Activated CD4-positive, alpha-beta T cell treated with anti-CD3 and anti-CD28 coated beads, Interleukin-2, amount 10 ng/mL, durations not matched to agents 7 days and 5 days (primary cell): ENCODE data around the gene TROAP. TPM values are rescaled to one million over a fixed set of nuclear protein-coding genes. Genes with fewer than 3 reads are reported as not detected.
"Not testable (repeated sequence)": the region's sequence is repeated elsewhere in the genome, so short reads cannot be mapped to it uniquely, and the experiment has no call there.

ENCODE experiments used
- CTCF ChIA-PET: fragments of 350-600 bp; sonication (Branson Sonifier 250); formaldehyde crosslinking; loops from one replicate; lab custom pipeline; 2021; ENCODE audit warnings: antibody characterized with exemption; lab: Charles Lee
- POLR2A ChIA-PET: fragments of 350-600 bp; sonication (Branson Sonifier 250); formaldehyde crosslinking; loops from one replicate; lab custom pipeline; 2021; ENCODE audit warnings: antibody characterized with exemption; lab: Charles Lee
- DNase-seq: peaks from one replicate; pipeline ENCODE4 v3.0.0-alpha.2; 2020
- H3K27ac Mint-ChIP-seq: one replicate; pipeline ENCODE4 v1.8.0; 2021; ENCODE audit warnings: mild to moderate bottlenecking, moderate library complexity, mixed read lengths
- H3K27me3 Mint-ChIP-seq: one replicate; pipeline ENCODE4 v1.8.0; 2021; ENCODE audit warnings: mixed read lengths
- H3K36me3 Mint-ChIP-seq: one replicate; pipeline ENCODE4 v1.8.0; 2021; ENCODE audit warnings: low read depth, mixed read lengths
- H3K4me1 Mint-ChIP-seq: one replicate; pipeline ENCODE4 v1.8.0; 2021; ENCODE audit warnings: mixed read lengths
- H3K4me3 Mint-ChIP-seq: one replicate; pipeline ENCODE4 v1.8.0; 2021; ENCODE audit warnings: mild to moderate bottlenecking, moderate library complexity, mixed read lengths
- H3K9me3 Mint-ChIP-seq: one replicate; pipeline ENCODE4 v1.8.0; 2021; ENCODE audit warnings: mixed read lengths
- total RNA-seq, 2 experiments: library from RNA; stranded (reverse); gene quantifications; one replicate each; pipeline ENCODE4 v1.2.3, GENCODE V29; 2021

The TROAP gene
- total RNA-seq, 2 experiments from 2014 or later = 111 to 115 TPM

DNA sequence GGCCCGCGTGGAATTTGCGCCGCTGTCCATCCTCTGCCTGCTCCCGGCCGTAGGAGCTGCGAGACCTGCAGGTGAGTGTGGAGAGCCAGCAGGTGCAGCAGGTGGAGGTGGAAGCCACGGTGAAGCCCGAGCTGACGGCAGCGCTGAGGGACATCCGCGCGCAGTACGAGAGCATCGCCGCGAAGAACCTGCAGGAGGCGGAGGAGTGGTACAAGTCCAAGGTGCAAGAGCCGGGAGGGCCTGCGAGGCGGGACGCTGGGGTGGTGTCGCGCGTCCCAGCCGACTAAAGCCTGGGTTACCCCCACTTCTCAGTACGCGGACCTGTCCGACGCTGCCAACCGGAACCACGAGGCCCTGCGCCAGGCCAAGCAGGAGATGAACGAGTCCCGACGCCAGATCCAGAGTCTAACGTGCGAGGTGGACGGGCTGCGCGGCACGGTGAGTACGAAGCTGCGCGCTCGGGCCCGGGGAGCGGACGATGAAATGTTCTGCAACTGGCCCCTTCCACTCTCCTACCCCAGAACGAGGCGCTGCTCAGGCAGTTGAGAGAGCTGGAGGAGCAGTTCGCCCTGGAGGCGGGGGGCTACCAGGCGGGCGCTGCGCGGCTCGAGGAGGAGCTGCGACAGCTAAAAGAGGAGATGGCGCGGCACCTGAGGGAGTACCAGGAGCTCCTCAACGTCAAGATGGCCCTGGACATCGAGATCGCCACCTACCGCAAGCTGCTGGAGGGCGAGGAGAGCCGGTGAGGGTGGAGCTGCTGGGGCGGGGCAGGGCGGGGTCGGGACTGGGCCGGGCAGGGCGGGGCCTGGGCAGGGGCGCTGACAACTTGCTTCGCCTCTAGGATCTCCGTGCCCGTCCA is 26.0 kb upstream of the TROAP start:
- ChIA-PET CTCF (interaction anchor here (0.9 to 6.0 kb wide), 15 partner anchors 9 to 266 kb away, joined by 3 to 47 read pairs (median 4); partner anchors contain the start of genes C1QL4, DNAJC22 and TROAP), POLR2A (interaction anchor here (0.7 kb wide), 1 partner anchor 34 kb away, joined by 3 read pairs; no protein-coding TSS in a partner anchor)
- Mint-ChIP-seq H3K4me3 (peak overlapping the region; percentile 56), H3K9me3 (no peaks in the 10 kb centered on the region), H3K27ac (no peak overlapping the region), H3K36me3 (no peaks in the 10 kb centered on the region), H3K27me3 (peaks cover 51% of the 10 kb centered on the region), H3K4me1 (peaks cover 35% of the 10 kb centered on the region)
- DNase-seq = peak; percentile 31

- Mint-ChIP-seq H3K27me3 (peaks cover 51% of the 10 kb centered on the region), H3K4me3 (peak overlapping the region; percentile 56), H3K9me3 (no peaks in the 10 kb centered on the region), H3K27ac (no peak overlapping the region), H3K36me3 (no peaks in the 10 kb centered on the region), H3K4me1 (peaks cover 36% of the 10 kb centered on the region)
- POLR2A ChIA-PET = interaction anchor here (0.7 kb wide), 1 partner anchor 34 kb away, joined by 3 read pairs; no protein-coding TSS in a partner anchor
- DNase-seq = no peak
- CTCF ChIA-PET = interaction anchor here (0.9 to 6.0 kb wide), 13 partner anchors 9 to 265 kb away, joined by 3 to 47 read pairs (median 4); partner anchors contain the start of genes C1QL4, DNAJC22 and TROAP
These were observed 25.4 kb upstream of the TROAP start for GRCh38 chr12:49297695-49298060.

GRCh38 chr12:49298160-49298559 is 24.9 kb upstream of the TROAP start:
- H3K4me1 Mint-ChIP-seq = peaks cover 40% of the 10 kb centered on the region
- no peak for DNase-seq
- H3K27ac Mint-ChIP-seq = no peak overlapping the region
- no peaks in the 10 kb centered on the region for H3K36me3 Mint-ChIP-seq
- ChIA-PET CTCF (interaction anchor here (1.2 to 2.7 kb wide), 3 partner anchors 25 to 265 kb away, joined by 3 to 9 read pairs (median 4); partner anchors contain the start of gene TROAP), POLR2A (no interaction called here)
- peaks cover 50% of the 10 kb centered on the region for H3K27me3 Mint-ChIP-seq
- peak overlapping the region; percentile 15 for H3K4me3 Mint-ChIP-seq
- H3K9me3 Mint-ChIP-seq = no peaks in the 10 kb centered on the region

GRCh38 chr12:49301760-49302159 is 21.3 kb upstream of the TROAP start:
- H3K9me3 Mint-ChIP-seq = no peaks in the 10 kb centered on the region
- peak overlapping the region; percentile 21 for H3K27ac Mint-ChIP-seq
- ChIA-PET CTCF (interaction anchor here (0.6 to 0.7 kb wide), 3 partner anchors 40 to 263 kb away, joined by 3 to 4 read pairs (median 4); no protein-coding TSS in a partner anchor), POLR2A (no interaction called here)
- DNase-seq = peak; percentile 25
- no peak overlapping the region for H3K4me3 Mint-ChIP-seq
- H3K4me1 Mint-ChIP-seq = peaks cover 31% of the 10 kb centered on the region
- no peaks in the 10 kb centered on the region for H3K36me3 Mint-ChIP-seq
- peaks cover 27% of the 10 kb centered on the region for H3K27me3 Mint-ChIP-seq

DNA sequence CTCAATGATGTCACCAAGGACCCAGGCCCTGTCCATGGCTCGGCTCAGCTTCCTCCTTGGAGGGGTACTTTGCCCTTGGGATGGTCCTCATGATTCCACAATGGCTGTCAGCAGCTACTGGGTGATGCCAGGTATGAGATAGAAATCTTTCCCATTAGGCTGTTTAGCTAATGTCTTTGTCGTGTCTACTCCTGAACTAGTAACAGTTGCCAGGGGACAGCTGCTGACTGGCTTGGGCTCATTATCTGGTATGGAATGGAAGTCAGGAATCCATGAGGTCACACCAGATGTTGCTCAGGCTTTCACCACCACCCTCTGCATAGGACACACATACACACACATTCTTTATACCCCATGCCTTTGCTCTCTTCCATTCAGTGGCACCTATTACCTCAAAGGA is 18.9 kb upstream of the TROAP start:
- Mint-ChIP-seq H3K27me3 (peaks cover 24% of the 10 kb centered on the region), H3K4me1 (peaks cover 13% of the 10 kb centered on the region), H3K36me3 (no peaks in the 10 kb centered on the region), H3K4me3 (no peak overlapping the region), H3K9me3 (no peaks in the 10 kb centered on the region), H3K27ac (no peak overlapping the region)
- ChIA-PET CTCF (interaction anchor here (1.1 to 1.4 kb wide), 3 partner anchors 38 to 44 kb away, joined by 3 to 5 read pairs (median 3); no protein-coding TSS in a partner anchor), POLR2A (no interaction called here)
- no peak for DNase-seq

DNA sequence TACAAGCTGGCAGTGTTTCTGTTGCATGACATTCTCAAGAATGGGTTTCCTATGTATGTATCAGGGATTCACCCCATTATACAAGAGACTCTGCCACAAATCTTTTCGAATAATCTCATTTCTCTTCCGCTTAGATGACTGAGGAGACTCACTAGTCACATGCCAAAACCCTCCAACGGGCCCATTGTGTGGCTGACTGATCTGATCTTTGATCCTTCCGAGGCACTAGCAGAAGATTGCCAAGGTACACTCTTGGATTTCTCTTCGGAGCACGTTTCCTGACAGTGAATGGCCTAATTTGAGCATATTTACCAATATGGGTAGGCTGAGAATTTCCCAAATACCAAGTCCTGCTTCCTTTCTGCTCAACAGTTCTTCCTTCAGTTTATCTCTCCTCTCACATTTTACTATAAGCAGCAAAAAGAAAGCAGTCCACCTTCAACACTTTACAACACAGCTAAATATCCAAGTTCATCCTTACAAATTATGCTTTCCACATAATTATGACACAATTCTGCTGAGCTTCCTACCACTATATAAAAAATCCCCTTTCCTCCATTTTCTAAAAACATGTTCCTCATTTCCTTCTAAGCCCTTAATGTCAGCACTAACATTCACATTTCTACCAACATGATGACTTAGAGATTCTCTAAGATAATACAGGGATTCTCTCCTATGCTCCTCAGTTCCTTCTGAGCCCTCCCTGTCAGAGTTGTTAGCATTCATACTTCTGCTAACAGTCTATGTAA is 17.1 kb upstream of the TROAP start:
- Mint-ChIP-seq H3K27me3 (peaks cover 39% of the 10 kb centered on the region), H3K9me3 (no peaks in the 10 kb centered on the region), H3K27ac (no peak overlapping the region), H3K4me3 (no peak overlapping the region), H3K36me3 (no peaks in the 10 kb centered on the region), H3K4me1 (peaks cover 13% of the 10 kb centered on the region)
- CTCF ChIA-PET = interaction anchor here (0.6 to 1.6 kb wide), 2 partner anchors 10 to 765 kb away, joined by 3 to 7 read pairs; partner anchors contain the start of gene PRPH
- DNase-seq = no peak
- POLR2A ChIA-PET = no interaction called here

- CTCF ChIA-PET = no interaction called here
- POLR2A ChIA-PET = interaction anchor here (0.7 kb wide), 1 partner anchor 17 kb away, joined by 3 read pairs; no protein-coding TSS in a partner anchor
- no peak overlapping the region for H3K4me3 Mint-ChIP-seq
These were observed 13.7 kb upstream of the TROAP start for GRCh38 chr12:49309386-49309785.

GRCh38 chr12:49310451-49311000 is 12.5 kb upstream of the TROAP start:
- DNase-seq, H3K4me3 Mint-ChIP-seq, POLR2A ChIA-PET, H3K4me1 Mint-ChIP-seq, H3K9me3 Mint-ChIP-seq, H3K36me3 Mint-ChIP-seq, H3K27ac Mint-ChIP-seq: not testable (repeated sequence)
- peaks cover 43% of the 10 kb centered on the region for H3K27me3 Mint-ChIP-seq
- CTCF ChIA-PET = interaction anchor here (1.0 kb wide), 1 partner anchor 13 kb away, joined by 3 read pairs; the partner anchor contains the start of gene TROAP

More at GRCh38 chr12:49309386-49309785, 13.7 kb upstream of the TROAP start:
- no peak for DNase-seq
- Mint-ChIP-seq H3K36me3 (no peaks in the 10 kb centered on the region), H3K27ac (no peak overlapping the region), H3K9me3 (no peaks in the 10 kb centered on the region), H3K4me1 (no peaks in the 10 kb centered on the region), H3K27me3 (peaks cover 43% of the 10 kb centered on the region)

DNA sequence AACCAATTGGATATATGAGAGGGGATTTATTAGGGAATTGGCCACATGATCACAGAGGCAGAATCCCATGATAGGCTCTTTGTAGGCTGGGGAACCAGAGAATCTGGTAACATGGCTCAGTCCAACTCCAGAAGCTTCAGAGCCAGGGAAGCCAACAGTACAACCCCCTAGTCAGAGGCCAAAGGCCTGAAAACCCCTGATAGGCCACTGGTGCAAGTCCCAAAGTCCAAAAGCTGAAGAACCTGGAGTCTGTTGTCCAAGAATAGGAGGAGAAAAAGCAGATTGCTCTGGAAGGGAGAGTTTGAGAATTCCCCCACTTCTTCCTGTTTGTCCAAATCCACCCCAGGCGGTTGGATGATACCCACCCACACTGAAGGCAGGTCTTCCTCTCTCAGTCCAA is 8.2 kb upstream of the TROAP start:
- Mint-ChIP-seq H3K4me1 (no peaks in the 10 kb centered on the region), H3K36me3 (no peaks in the 10 kb centered on the region), H3K27me3 (peaks cover 14% of the 10 kb centered on the region), H3K27ac (no peak overlapping the region), H3K4me3 (no peak overlapping the region), H3K9me3 (no peaks in the 10 kb centered on the region)
- ChIA-PET CTCF (interaction anchor here (0.9 kb wide), 1 partner anchor 23 kb away, joined by 3 read pairs; no protein-coding TSS in a partner anchor), POLR2A (no interaction called here)
- no peak for DNase-seq

DNA sequence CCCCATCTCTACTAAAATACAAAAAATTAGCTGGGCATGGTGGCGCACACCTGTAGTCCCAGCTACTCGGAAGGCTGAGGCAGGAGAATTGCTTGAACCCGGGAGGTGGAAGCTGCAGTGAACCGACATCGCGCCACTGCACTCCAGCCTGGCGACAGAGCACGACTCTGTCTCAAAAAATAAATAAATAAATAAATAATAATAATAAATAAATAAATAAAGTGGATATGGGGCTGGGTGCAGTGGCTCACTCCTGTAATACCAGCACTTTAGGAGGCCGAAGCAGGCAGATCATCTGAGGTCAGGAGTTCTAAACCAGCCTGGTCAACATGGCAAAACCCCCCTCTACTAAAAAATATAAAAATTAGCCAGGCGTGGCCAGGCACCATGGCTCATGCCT is 5.9 kb upstream of the TROAP start:
- H3K27me3 Mint-ChIP-seq, DNase-seq, POLR2A ChIA-PET, H3K9me3 Mint-ChIP-seq, H3K4me1 Mint-ChIP-seq, H3K36me3 Mint-ChIP-seq, H3K4me3 Mint-ChIP-seq, H3K27ac Mint-ChIP-seq: not testable (repeated sequence)
- CTCF ChIA-PET = interaction anchor here (0.6 kb wide), 1 partner anchor 21 kb away, joined by 3 read pairs; no protein-coding TSS in a partner anchor

DNA sequence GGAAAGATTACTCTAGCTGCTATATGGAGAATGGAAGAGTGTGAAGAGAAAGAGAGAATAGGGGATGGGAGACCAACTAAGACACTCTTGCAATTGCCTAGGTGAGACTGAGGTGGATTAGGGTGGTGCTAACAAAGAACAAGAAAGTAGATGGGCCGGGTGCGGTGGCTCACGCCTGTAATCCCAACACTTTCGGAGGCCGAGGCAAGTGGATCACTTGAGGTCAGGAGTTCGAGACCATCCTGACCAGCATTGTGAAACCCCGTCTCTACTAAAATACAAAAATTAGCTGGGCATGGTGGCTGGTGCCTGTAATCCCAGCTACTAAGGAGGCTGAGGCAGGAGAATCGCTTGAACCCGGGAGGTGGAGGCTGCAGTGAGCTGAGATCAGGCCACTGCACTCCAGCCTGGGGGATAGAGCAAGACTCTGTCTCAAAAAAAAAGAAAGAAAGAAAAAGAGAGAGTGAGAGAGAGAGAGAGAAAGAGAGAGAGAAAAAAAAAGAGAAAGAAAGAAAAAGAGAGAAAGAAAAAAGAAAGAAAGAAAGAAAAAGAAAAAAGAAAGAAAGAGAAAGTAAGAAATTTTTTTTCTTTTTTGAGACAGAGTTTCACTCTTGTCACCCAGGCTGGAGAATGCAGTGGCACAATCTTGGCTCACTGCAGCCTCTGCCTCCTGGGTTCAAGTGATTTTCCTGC is 2.5 kb upstream of the TROAP start:
- H3K27ac Mint-ChIP-seq = peak overlapping the region; percentile 77
- CTCF ChIA-PET = interaction anchor here (2.1 kb wide), 1 partner anchor 22 kb away, joined by 4 read pairs; no protein-coding TSS in a partner anchor

More for the DNA sequence above, 2.5 kb upstream of the TROAP start:
- POLR2A ChIA-PET = interaction anchor here (0.7 kb wide), 1 partner anchor 88 kb away, joined by 6 read pairs; no protein-coding TSS in a partner anchor
- not testable (repeated sequence) for H3K9me3 Mint-ChIP-seq, H3K27me3 Mint-ChIP-seq, DNase-seq
- Mint-ChIP-seq H3K4me3 (peak overlapping the region; percentile 7), H3K4me1 (peaks cover 28% of the 10 kb centered on the region), H3K36me3 (peaks cover 17% of the 10 kb centered on the region)
